Activated CD4-positive, alpha-beta T cell treated with anti-CD3 and anti-CD28 coated beads, Interleukin-2, Interleukin-6, amounts not matched to agents 100 ng/mL and 50 ng/mL, durations not matched to agents 16 hours and 8 hours (primary cell): ENCODE results near the gene STRA6.

Experiments
- DNase-seq: peaks from one replicate; pipeline ENCODE4 v3.0.0-alpha.2; 2020

STRA6 gene

GRCh38 chr15:74206801-74207281 lies 4.3 kb upstream of the STRA6 start:
- DNase-seq: no peak

- DNase-seq: no peak
These were observed 3.0 kb upstream of the STRA6 start for GRCh38 chr15:74205582-74205947.

GRCh38 chr15:74203914-74204431 lies 1.4 kb upstream of the STRA6 start:
- no peak for DNase-seq

GRCh38 chr15:74201710-74202420 lies 722 bp downstream of the STRA6 start:
- no peak for DNase-seq

GRCh38 chr15:74200871-74201419 lies 1.6 kb downstream of the STRA6 start:
- DNase-seq: no peak

GRCh38 chr15:74200412-74200815 lies 2.2 kb downstream of the STRA6 start:
- no peak for DNase-seq

- no peak for DNase-seq
These were observed 3.3 kb downstream of the STRA6 start for GRCh38 chr15:74199297-74199652.

- no peak for DNase-seq
These were observed 5.2 kb downstream of the STRA6 start for GRCh38 chr15:74197176-74197965.

- DNase-seq: no peak
These were observed 6.4 kb downstream of the STRA6 start for GRCh38 chr15:74196175-74196574.

GRCh38 chr15:74194572-74195559 lies 7.7 kb downstream of the STRA6 start:
- DNase-seq: no peak

GRCh38 chr15:74193905-74194304 lies 8.7 kb downstream of the STRA6 start:
- DNase-seq: no peak

GRCh38 chr15:74193299-74193718 lies 9.3 kb downstream of the STRA6 start:
- DNase-seq: no peak

- DNase-seq: no peak
These were observed 9.8 kb downstream of the STRA6 start for GRCh38 chr15:74192751-74193150.

GRCh38 chr15:74191798-74192197 lies 10.8 kb downstream of the STRA6 start:
- no peak for DNase-seq

GRCh38 chr15:74188216-74188615 lies 14.4 kb downstream of the STRA6 start:
- DNase-seq: no peak

GRCh38 chr15:74185710-74186348 lies 16.8 kb downstream of the STRA6 start:
- no peak for DNase-seq

- no peak for DNase-seq
These were observed 17.9 kb downstream of the STRA6 start for GRCh38 chr15:74184582-74185091.

- DNase-seq: no peak
These were observed 20.5 kb downstream of the STRA6 start for GRCh38 chr15:74182131-74182530.

- no peak for DNase-seq
These were observed 21.5 kb downstream of the STRA6 start for GRCh38 chr15:74180881-74181602.

GRCh38 chr15:74179983-74180880 lies 22.4 kb downstream of the STRA6 start:
- DNase-seq: no peak
